ENCODE data around the gene LIMA1. TPM values are rescaled to one million over a fixed set of nuclear protein-coding genes. Genes with fewer than 3 reads are reported as not detected.

LIMA1 gene
- total RNA-seq, 1 donor from 2014 or later: 115 TPM

- Mint-ChIP-seq H3K9me3 (no peaks in the 10 kb centered on the region), H3K27me3 (ENCODE audit: low read depth) (no peaks in the 10 kb centered on the region), H3K4me3 (no peak overlapping the region), H3K27ac (no peak overlapping the region), H3K36me3 (peaks cover 11% of the 10 kb centered on the region), H3K4me1 (peaks cover 8% of the 10 kb centered on the region)
- DNase-seq (ENCODE audit: low spot score in 2 of 2, unreplicated experiment in 2 of 2): no peak
- TF ChIP-seq CTCF (IDR thresholded peaks at IDR 0.05; ENCODE audit: unreplicated experiment): no peak
Measured at GRCh38 chr12:50232206-50232605, 51.1 kb downstream of the LIMA1 start.

DNA sequence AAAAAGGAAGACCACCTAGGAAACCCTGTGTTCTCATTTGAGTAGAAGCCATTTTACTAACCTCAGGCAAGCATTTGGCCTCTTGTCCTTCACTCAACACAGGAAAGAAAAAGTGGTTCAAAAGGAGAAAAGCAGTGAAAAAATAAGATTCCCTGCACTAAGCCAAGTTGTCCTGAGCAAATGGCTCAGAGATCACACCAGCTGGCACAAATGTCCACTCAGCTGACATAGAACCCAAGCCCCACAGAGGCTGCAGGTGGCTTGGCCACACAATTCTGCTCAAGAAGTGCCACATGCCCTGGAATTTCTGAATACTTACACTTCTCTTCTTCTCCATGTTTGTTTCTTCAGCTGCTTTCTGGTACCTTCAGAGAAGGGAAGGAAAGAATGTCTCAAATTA, 52.0 kb downstream of the LIMA1 start:
- peaks cover 8% of the 10 kb centered on the region for H3K4me1 Mint-ChIP-seq
- no peaks in the 10 kb centered on the region for H3K9me3 Mint-ChIP-seq
- H3K36me3 Mint-ChIP-seq: peaks cover 11% of the 10 kb centered on the region
- TF ChIP-seq CTCF (IDR thresholded peaks at IDR 0.05; ENCODE audit: unreplicated experiment): no peak
- no peak overlapping the region for H3K4me3 Mint-ChIP-seq
- H3K27me3 Mint-ChIP-seq (ENCODE audit: low read depth): no peaks in the 10 kb centered on the region
- DNase-seq (ENCODE audit: low spot score in 2 of 2, unreplicated experiment in 2 of 2): no peak
- no peak overlapping the region for H3K27ac Mint-ChIP-seq

DNA sequence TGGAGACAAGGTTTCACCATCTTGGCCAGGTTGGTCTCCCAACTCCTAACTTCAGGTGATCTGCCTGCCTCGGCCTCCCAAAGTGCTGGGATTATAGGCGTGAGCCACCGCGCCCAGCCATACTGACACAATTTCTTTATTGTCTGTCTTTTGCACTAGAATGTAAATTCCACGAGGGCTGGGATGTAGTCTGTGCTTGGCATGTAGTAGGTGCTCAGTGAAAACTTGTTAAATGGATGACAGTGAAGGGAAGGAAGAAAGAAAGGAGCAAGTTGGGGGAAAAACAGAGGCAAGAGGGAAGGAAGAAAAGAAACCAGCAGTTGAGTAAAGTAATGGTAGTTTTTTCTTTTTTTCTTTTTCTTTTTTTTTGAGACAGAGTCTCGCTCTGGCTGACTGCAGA, 53.1 kb downstream of the LIMA1 start:
- TF ChIP-seq CTCF (IDR thresholded peaks at IDR 0.05; ENCODE audit: unreplicated experiment): no peak
- H3K4me1 Mint-ChIP-seq: peaks cover 8% of the 10 kb centered on the region
- no peaks in the 10 kb centered on the region for H3K27me3 Mint-ChIP-seq (ENCODE audit: low read depth)
- no peak for DNase-seq (ENCODE audit: low spot score in 2 of 2, unreplicated experiment in 2 of 2)
- H3K36me3 Mint-ChIP-seq: peaks cover 11% of the 10 kb centered on the region
- H3K9me3 Mint-ChIP-seq: no peaks in the 10 kb centered on the region
- H3K27ac Mint-ChIP-seq: no peak overlapping the region
- H3K4me3 Mint-ChIP-seq: no peak overlapping the region

DNA sequence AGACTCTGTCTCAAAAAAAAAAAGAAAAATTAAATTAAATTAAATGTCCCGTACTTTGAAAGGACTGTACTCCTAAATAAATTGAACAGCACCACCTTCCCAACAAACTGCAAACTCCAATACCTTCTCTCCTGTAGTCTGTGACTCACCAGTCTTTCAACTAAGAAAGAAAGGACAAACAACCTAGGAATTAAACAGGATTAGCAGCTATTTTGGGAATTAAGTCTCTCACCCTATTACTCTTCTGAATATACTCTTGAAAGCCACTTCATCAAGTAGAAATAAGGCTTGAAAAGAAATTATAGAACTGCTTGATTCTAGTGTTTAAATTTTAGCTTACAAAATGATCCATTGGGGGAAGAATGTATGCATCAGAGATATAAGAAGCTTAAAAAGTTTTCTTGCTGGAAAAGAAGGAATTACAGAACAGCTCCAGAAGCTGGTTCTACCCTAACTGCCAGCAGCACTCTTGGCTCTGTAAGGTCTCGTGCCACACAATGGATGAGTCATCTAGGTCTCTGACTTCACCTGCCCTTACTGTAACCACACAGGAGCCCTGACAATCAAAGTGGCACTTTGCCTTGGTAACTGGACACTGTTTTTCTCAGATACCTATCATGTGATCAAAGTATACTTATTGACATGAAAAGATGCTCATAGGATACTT, 59.2 kb downstream of the LIMA1 start:
- no peak for TF ChIP-seq CTCF (IDR thresholded peaks at IDR 0.05; ENCODE audit: unreplicated experiment)
- no peak for DNase-seq (ENCODE audit: low spot score in 2 of 2, unreplicated experiment in 2 of 2)
- Mint-ChIP-seq H3K27ac (peak overlapping the region; percentile 93), H3K9me3 (no peaks in the 10 kb centered on the region), H3K4me1 (peaks cover 22% of the 10 kb centered on the region), H3K4me3 (peak overlapping the region; percentile 15), H3K36me3 (peaks cover 2% of the 10 kb centered on the region), H3K27me3 (ENCODE audit: low read depth) (no peaks in the 10 kb centered on the region)

DNA sequence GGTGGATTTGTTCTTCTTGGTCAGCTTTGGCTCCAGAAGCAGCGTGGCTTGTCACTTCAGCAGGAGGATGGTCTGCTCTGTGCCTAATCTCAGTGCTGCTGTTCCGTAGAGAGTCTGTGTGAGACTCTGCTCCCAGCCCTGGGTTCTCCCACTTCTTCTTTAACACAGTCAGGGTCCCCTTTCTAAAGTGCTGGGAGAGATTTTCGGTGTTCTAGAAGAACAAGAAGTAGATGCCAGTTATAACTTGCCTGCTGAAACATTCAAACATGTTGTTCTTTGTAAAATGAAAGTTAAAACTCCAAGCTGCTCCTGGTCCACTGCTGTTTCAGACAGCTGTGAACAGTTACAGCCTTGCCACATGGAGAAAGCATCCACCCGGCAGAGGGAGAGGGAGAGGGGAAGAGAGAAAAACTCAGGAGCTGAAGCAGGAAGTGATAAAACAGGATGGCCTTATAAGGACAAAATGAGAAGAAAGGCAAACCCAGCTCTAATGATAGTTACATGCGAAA, 61.0 kb downstream of the LIMA1 start:
- peak; percentile 33 to 57 for DNase-seq (ENCODE audit: low spot score in 2 of 2, unreplicated experiment in 2 of 2)
- TF ChIP-seq CTCF (IDR thresholded peaks at IDR 0.05; ENCODE audit: unreplicated experiment): no peak
- H3K27me3 Mint-ChIP-seq (ENCODE audit: low read depth): no peaks in the 10 kb centered on the region
- no peaks in the 10 kb centered on the region for H3K9me3 Mint-ChIP-seq
- peaks cover 29% of the 10 kb centered on the region for H3K4me1 Mint-ChIP-seq
- no peak overlapping the region for H3K4me3 Mint-ChIP-seq
- H3K27ac Mint-ChIP-seq: no peak overlapping the region
- H3K36me3 Mint-ChIP-seq: peaks cover 4% of the 10 kb centered on the region

Measured in mesothelial cell of epicardium (in vitro differentiated cells).